ENCODE measurements around the gene MAFG. TPM values are rescaled to one million over a fixed set of nuclear protein-coding genes. Genes with fewer than 3 reads are reported as not detected.

MAFG gene
- polyA plus RNA-seq, 1 donor from 2014 or later, result 11.8 TPM

GRCh38 chr17:81913394-81914102, 14.0 kb downstream of the MAFG start:
- no peaks in the 10 kb centered on the region for H3F3A ChIP-seq (ENCODE audit: insufficient read depth, low read length, poor library complexity, severe bottlenecking)
- no peaks in the 10 kb centered on the region for H3K36me3 ChIP-seq (ENCODE audit: insufficient read depth, low read length)
- H3K79me2 ChIP-seq (replicated peaks; ENCODE audit: insufficient read depth, low read length), result peaks cover 13% of the 10 kb centered on the region
- no peaks in the 10 kb centered on the region for H3K27me3 ChIP-seq (ENCODE audit: insufficient read depth, low read depth, low read length)
- no peak for TF ChIP-seq MXI1 (conservative IDR thresholded peaks at IDR 0.05; ENCODE audit: poor library complexity, severe bottlenecking)
- TF ChIP-seq EP300 (conservative IDR thresholded peaks at IDR 0.05; ENCODE audit: poor library complexity, severe bottlenecking), result no peak
- TF ChIP-seq TAF1 (IDR thresholded peaks at IDR 0.05; ENCODE audit: low read depth), result no peak
- TF ChIP-seq SMC3 (conservative IDR thresholded peaks at IDR 0.05; ENCODE audit: poor library complexity), result no peak
- no peak for TF ChIP-seq EZH2 (IDR thresholded peaks at IDR 0.05; ENCODE audit: borderline replicate concordance, insufficient read depth, low read length, poor library complexity, severe bottlenecking)
- no peak for TF ChIP-seq REST (IDR thresholded peaks at IDR 0.05; ENCODE audit: borderline replicate concordance)
- no peak for TF ChIP-seq CTCF (IDR thresholded peaks at IDR 0.05; ENCODE audit: poor library complexity, severe bottlenecking)
- TF ChIP-seq RAD21 (conservative IDR thresholded peaks at IDR 0.05), result no peak
- TF ChIP-seq POLR2AphosphoS5 (IDR thresholded peaks at IDR 0.05), result no peak
- no peak overlapping the region for H3K9ac ChIP-seq (ENCODE audit: low read length)
- no peak overlapping the region for H2AFZ ChIP-seq (ENCODE audit: low read depth, low read length)
- H4K20me1 ChIP-seq (ENCODE audit: insufficient read depth), result no peaks in the 10 kb centered on the region
- H3K9me2 ChIP-seq (ENCODE audit: insufficient read depth, low read length), result no peaks in the 10 kb centered on the region
- no peak overlapping the region for H3K4me2 ChIP-seq (ENCODE audit: low read length)
- H3K27ac ChIP-seq (ENCODE audit: low read length), result no peak overlapping the region
- no peaks in the 10 kb centered on the region for H3K9me3 ChIP-seq (ENCODE audit: low read length)
- no peak overlapping the region for H3K4me3 ChIP-seq (ENCODE audit: low read length)

- TF ChIP-seq EZH2 (IDR thresholded peaks at IDR 0.05; ENCODE audit: borderline replicate concordance, insufficient read depth, low read length, poor library complexity, severe bottlenecking) (no peak), MXI1 (conservative IDR thresholded peaks at IDR 0.05; ENCODE audit: poor library complexity, severe bottlenecking) (no peak), EP300 (conservative IDR thresholded peaks at IDR 0.05; ENCODE audit: poor library complexity, severe bottlenecking) (no peak), RAD21 (conservative IDR thresholded peaks at IDR 0.05) (no peak), CTCF (IDR thresholded peaks at IDR 0.05; ENCODE audit: poor library complexity, severe bottlenecking) (no peak), POLR2AphosphoS5 (IDR thresholded peaks at IDR 0.05) (no peak), TAF1 (IDR thresholded peaks at IDR 0.05; ENCODE audit: low read depth) (no peak)
- H2AFZ ChIP-seq (ENCODE audit: low read depth, low read length), result no peak overlapping the region
- no peak overlapping the region for H3K4me2 ChIP-seq (ENCODE audit: low read length)
- no peaks in the 10 kb centered on the region for H4K20me1 ChIP-seq (ENCODE audit: insufficient read depth)
- no peak overlapping the region for H3K4me3 ChIP-seq (ENCODE audit: low read length)
- H3K9me3 ChIP-seq (ENCODE audit: low read length), result no peaks in the 10 kb centered on the region
- H3K27me3 ChIP-seq (ENCODE audit: insufficient read depth, low read depth, low read length), result no peaks in the 10 kb centered on the region
- no peak overlapping the region for H3K9ac ChIP-seq (ENCODE audit: low read length)
- no peaks in the 10 kb centered on the region for H3F3A ChIP-seq (ENCODE audit: insufficient read depth, low read length, poor library complexity, severe bottlenecking)
- H3K27ac ChIP-seq (ENCODE audit: low read length), result no peak overlapping the region
- no peaks in the 10 kb centered on the region for H3K9me2 ChIP-seq (ENCODE audit: insufficient read depth, low read length)
- H3K79me2 ChIP-seq (replicated peaks; ENCODE audit: insufficient read depth, low read length), result peaks cover 10% of the 10 kb centered on the region
- no peaks in the 10 kb centered on the region for H3K36me3 ChIP-seq (ENCODE audit: insufficient read depth, low read length)
Measured at GRCh38 chr17:81912441-81913309, 14.9 kb downstream of the MAFG start.
